Left lung (tissue), 10 donors: Measurements from ENCODE around the gene HACL1. TPM values are rescaled to one million over a fixed set of nuclear protein-coding genes. Genes with fewer than 3 reads are reported as not detected.
"Not testable (repeated sequence)": the region's sequence is repeated elsewhere in the genome, so short reads cannot be mapped to it uniquely, and the experiment has no call there.

Experiments used
- ATAC-seq: fragments of 200-7000 bp; cut with Tn5 transposase; one replicate; pipeline ENCODE4 v1.9.1; 2020; ENCODE audit warnings: moderate library complexity
- DNase-seq, 4 donors: peaks; one replicate each; pipeline ENCODE4 v3.0.0-alpha.2; 2013 to 2020
- H3K27ac ChIP-seq, 2 donors: fragments of 200-600 bp; sonication (generic) in 1 of 2; one replicate each; pipeline versions ENCODE4 v1.5.0 to v1.8.0; 2020 to 2021
- H3K27me3 ChIP-seq, 2 donors: fragments of 200-600 bp; sonication (generic) in 1 of 2; one replicate each; pipeline versions ENCODE4 v1.5.0 to v1.8.0; 2020 to 2021
- H3K36me3 ChIP-seq, 2 donors: fragments of 200-600 bp; sonication (generic) in 1 of 2; one replicate each; pipeline versions ENCODE4 v1.5.0 to v1.8.0; 2020 to 2021
- H3K4me1 ChIP-seq, 2 donors: fragments of 200-600 bp; one replicate each; pipeline ENCODE4 v1.8.0; 2021
- H3K4me3 ChIP-seq, 2 donors: fragments of 200-600 bp; sonication (generic) in 1 of 2; one replicate each; pipeline versions ENCODE4 v1.5.0 to v1.8.0; 2020 to 2021; ENCODE audit warnings: mild to moderate bottlenecking in 1 of 2
- H3K9me3 ChIP-seq, 2 donors: fragments of 200-600 bp; sonication (generic) in 1 of 2; one replicate each; pipeline versions ENCODE4 v1.5.0 to v1.8.0; 2020 to 2021
- CTCF ChIP-seq, 2 donors: fragments of 200-600 bp; sonication (generic) in 1 of 2; IDR thresholded peaks; one replicate each; pipeline versions ENCODE4 v1.5.0 to v1.8.0; 2021; ENCODE audit warnings: antibody characterized with exemption in 2 of 2
- intact Hi-C, 2 donors: fragments of 100-400 bp; cut with DNase I; formaldehyde crosslinking; loops; one replicate each; pipeline versions ENCODE4 v1.11.2 to v1.14.2; 2022
- polyA plus RNA-seq, 6 donors: library from polyadenylated mRNA; unstranded; fragments of 120-200 nt; gene quantifications; one replicate each; pipeline ENCODE4 v1.2.1, GENCODE V29; 2013; ENCODE audit not compliant: insufficient read length in 6 of 6
- total RNA-seq, 2 donors: library from RNA; stranded (reverse); fragmentation: NEBNext Ultra II Directional; extraction: Animal tissue kit (Norgen Biotek cat#: 25700); gene quantifications; one replicate each; pipeline ENCODE4 v1.2.1, GENCODE V29; 2021
- donor health status: DM: no; HTN: yes; CAD: no.
- donor health status: DM: no; HTN: no; CAD: no.

HACL1 gene
- total and polyA plus RNA-seq, 8 donors = 15.5 to 24.6 (median 19.0) TPM

GRCh38 chr3:15606434-15606891 lies 5.1 kb upstream of the HACL1 start:
- intact Hi-C loops = no loop called here
- H3K27me3 ChIP-seq = no peaks in the 10 kb centered on the region
- no peak for TF ChIP-seq CTCF (IDR thresholded peaks at IDR 0.05)
- peaks cover 6 to 28% of the 10 kb centered on the region in 2 donors for H3K4me1 ChIP-seq
- DNase-seq = no peak
- H3K4me3 ChIP-seq = no peak overlapping the region
- H3K36me3 ChIP-seq = no peaks in the 10 kb centered on the region
- ATAC-seq = no peak
- H3K9me3 ChIP-seq = no peaks in the 10 kb centered on the region
- no peak overlapping the region for H3K27ac ChIP-seq

- ATAC-seq, H3K27me3 ChIP-seq, H3K9me3 ChIP-seq, H3K36me3 ChIP-seq, intact Hi-C loops, DNase-seq, H3K4me3 ChIP-seq, H3K27ac ChIP-seq: not testable (repeated sequence)
- peaks cover 6 to 31% of the 10 kb centered on the region in 2 donors for H3K4me1 ChIP-seq
Observed at GRCh38 chr3:15604584-15604983, 3.2 kb upstream of the HACL1 start.

GRCh38 chr3:15602816-15603215 lies 1.4 kb upstream of the HACL1 start:
- Histone ChIP-seq H3K36me3 (peaks cover 0 to 15% of the 10 kb centered on the region in 2 donors), H3K4me1 (peaks cover 6 to 30% of the 10 kb centered on the region in 2 donors)
- ATAC-seq, DNase-seq, H3K9me3 ChIP-seq, H3K27me3 ChIP-seq, intact Hi-C loops, H3K27ac ChIP-seq, H3K4me3 ChIP-seq: not testable (repeated sequence)

GRCh38 chr3:15602146-15602536 lies 772 bp upstream of the HACL1 start:
- H3K27me3 ChIP-seq = no peaks in the 10 kb centered on the region
- no peak for TF ChIP-seq CTCF (IDR thresholded peaks at IDR 0.05)
- H3K36me3 ChIP-seq = peaks cover 0 to 22% of the 10 kb centered on the region in 2 donors
- no peak for DNase-seq
- peaks cover 6 to 23% of the 10 kb centered on the region in 2 donors for H3K4me1 ChIP-seq
- H3K9me3 ChIP-seq = no peaks in the 10 kb centered on the region
- H3K4me3 ChIP-seq = peak overlapping the region; percentile 59 to 85
- peak; percentile 9 for ATAC-seq
- intact Hi-C loops = no loop called here
- H3K27ac ChIP-seq = peak overlapping the region; percentile 88 to 94

- peaks cover 6 to 23% of the 10 kb centered on the region in 2 donors for H3K4me1 ChIP-seq
- ATAC-seq (peak; percentile 28), DNase-seq (no peak)
- intact Hi-C loops = no loop called here
- no peaks in the 10 kb centered on the region for H3K9me3 ChIP-seq
- peak overlapping the region; percentile 59 to 85 for H3K4me3 ChIP-seq
- peaks cover 0 to 26% of the 10 kb centered on the region in 2 donors for H3K36me3 ChIP-seq
- no peak for TF ChIP-seq CTCF (IDR thresholded peaks at IDR 0.05)
- H3K27ac ChIP-seq = peak overlapping the region; percentile 88 to 94
- no peaks in the 10 kb centered on the region for H3K27me3 ChIP-seq
Observed at GRCh38 chr3:15601046-15601398, 347 bp downstream of the HACL1 start.

GRCh38 chr3:15595955-15596354 lies 5.4 kb downstream of the HACL1 start:
- no peak overlapping the region for H3K4me3 ChIP-seq
- H3K27ac ChIP-seq = no peak overlapping the region
- H3K27me3 ChIP-seq = no peaks in the 10 kb centered on the region
- H3K9me3 ChIP-seq = no peaks in the 10 kb centered on the region
- peaks cover 0 to 45% of the 10 kb centered on the region in 2 donors for H3K36me3 ChIP-seq
- DNase-seq = no peak
- intact Hi-C loops = no loop called here
- TF ChIP-seq CTCF (IDR thresholded peaks at IDR 0.05) = no peak
- ATAC-seq = no peak
- H3K4me1 ChIP-seq = peaks cover 0 to 10% of the 10 kb centered on the region in 2 donors
